GM18502 (cell line): Measurements from ENCODE around the gene IPO11.
"Not testable (repeated sequence)": the region's sequence is repeated elsewhere in the genome, so short reads cannot be mapped to it uniquely, and the experiment has no call there.

Experiments
- ATAC-seq: cut with Tn5 transposase; IDR thresholded peaks from one replicate; pipeline ENCODE4 v1.9.1; 2021; ENCODE audit warnings: mild to moderate bottlenecking; ENCODE audit not compliant: unreplicated experiment, poor library complexity

The IPO11 gene

GRCh38 chr5:62564101-62564500 is 151.5 kb downstream of the IPO11 start:
- ATAC-seq, result no peak

DNA sequence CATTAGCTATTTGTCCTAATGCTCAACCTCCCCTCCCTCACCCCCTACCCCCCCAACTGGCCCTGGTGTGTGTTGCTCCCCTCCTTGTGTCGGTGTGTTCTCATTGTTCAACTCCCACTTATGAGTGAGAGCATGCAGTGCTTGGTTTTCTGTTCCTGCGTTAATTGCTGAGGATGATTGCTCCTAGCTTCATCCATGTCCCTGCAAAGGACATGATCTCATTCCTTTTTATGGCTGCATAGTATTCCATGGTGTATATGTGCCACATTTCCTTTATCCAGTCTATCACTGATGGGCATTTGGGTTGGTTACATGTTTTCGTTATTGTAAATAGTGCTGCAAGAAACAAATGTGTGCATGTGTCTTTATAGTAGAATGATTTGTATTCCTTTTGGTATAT is 153.2 kb downstream of the IPO11 start:
- ATAC-seq, result not testable (repeated sequence)

GRCh38 chr5:62568143-62568542 is 155.6 kb downstream of the IPO11 start:
- ATAC-seq, result no peak

- ATAC-seq, result no peak
Measured at GRCh38 chr5:62568800-62569432, 156.4 kb downstream of the IPO11 start.

- no peak for ATAC-seq
Measured at GRCh38 chr5:62569470-62569869, 156.9 kb downstream of the IPO11 start.

- no peak for ATAC-seq
Measured at GRCh38 chr5:62572918-62573514, 160.5 kb downstream of the IPO11 start.

GRCh38 chr5:62574599-62574998 is 162.0 kb downstream of the IPO11 start:
- ATAC-seq, result peak; percentile 66

DNA sequence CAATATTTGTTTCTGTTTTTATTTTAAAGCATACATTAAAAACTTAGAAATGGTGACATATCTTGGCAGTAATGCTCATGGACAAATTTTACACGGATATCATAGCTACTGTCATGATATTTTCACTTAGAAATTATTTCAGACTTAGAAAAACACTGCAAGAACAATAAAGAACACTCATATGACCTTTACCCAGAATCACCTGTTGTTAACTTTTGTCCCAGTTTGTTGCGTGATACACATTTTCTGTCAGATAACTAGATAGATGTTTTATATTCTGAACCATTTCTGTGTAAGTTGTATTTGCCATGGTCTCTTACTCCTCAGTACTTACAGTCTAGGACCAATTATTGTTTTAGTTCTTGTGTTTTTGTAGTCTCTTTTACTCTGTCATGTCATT is 162.5 kb downstream of the IPO11 start:
- no peak for ATAC-seq

DNA sequence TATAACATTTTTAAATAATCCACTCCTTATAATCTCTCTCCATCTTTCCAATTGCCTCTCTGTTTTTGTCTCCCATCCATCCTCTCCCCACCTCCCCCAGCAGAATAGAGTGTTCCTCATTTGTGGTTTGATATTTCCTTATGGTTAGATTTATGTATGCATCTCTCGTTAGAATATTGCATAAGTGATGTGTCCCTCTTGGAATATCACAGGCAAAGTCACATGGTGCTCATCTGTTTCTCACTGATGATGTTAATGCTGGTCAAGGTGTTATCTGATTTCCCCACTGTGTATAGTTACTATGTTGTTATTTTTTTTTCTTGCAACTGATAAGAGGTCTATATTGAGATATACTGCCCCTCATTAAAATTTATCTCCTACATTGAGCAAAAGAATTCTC is 162.9 kb downstream of the IPO11 start:
- no peak for ATAC-seq

GRCh38 chr5:62576570-62577170 is 164.1 kb downstream of the IPO11 start:
- ATAC-seq, result no peak

GRCh38 chr5:62577488-62577887 is 164.9 kb downstream of the IPO11 start:
- ATAC-seq, result no peak

- ATAC-seq, result peak; percentile 89
Measured at GRCh38 chr5:62578540-62578939, 166.0 kb downstream of the IPO11 start, which contains the start of gene LRRC70. TSS of gene LRRC70 (plus strand) at chr5:62578819. CDS start at chr5:62579439, 620 bp downstream.

GRCh38 chr5:62579761-62580160 is 167.2 kb downstream of the IPO11 start:
- no peak for ATAC-seq

- ATAC-seq, result no peak
Measured at GRCh38 chr5:62581836-62582597, 169.5 kb downstream of the IPO11 start.

GRCh38 chr5:62584391-62584790 is 171.8 kb downstream of the IPO11 start:
- no peak for ATAC-seq

GRCh38 chr5:62585306-62585705 is 172.7 kb downstream of the IPO11 start:
- no peak for ATAC-seq

- ATAC-seq, result no peak
Measured at GRCh38 chr5:62585751-62586150, 173.2 kb downstream of the IPO11 start.

GRCh38 chr5:62587737-62588136 is 175.2 kb downstream of the IPO11 start:
- ATAC-seq, result no peak

DNA sequence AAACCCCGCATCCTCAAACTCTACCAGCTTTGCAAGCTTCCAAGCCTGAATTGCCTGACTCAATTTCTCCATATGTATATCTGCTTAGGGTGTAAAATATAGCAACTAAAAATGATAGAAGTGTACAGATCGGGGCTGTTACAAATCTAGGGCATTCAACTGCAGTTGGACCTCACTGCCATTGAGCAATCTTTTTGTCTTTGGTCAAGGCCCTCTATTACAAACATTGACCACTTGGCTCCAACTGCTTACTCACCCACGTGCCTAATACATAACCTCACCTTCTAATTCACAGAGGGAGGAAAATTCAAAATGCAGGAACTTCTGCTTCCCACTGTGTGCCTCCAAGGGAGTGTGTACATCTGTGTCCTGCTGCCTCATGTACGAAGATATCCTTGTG is 176.1 kb downstream of the IPO11 start:
- ATAC-seq, result no peak

- ATAC-seq, result no peak
Measured at GRCh38 chr5:62589504-62589903, 176.9 kb downstream of the IPO11 start.

DNA sequence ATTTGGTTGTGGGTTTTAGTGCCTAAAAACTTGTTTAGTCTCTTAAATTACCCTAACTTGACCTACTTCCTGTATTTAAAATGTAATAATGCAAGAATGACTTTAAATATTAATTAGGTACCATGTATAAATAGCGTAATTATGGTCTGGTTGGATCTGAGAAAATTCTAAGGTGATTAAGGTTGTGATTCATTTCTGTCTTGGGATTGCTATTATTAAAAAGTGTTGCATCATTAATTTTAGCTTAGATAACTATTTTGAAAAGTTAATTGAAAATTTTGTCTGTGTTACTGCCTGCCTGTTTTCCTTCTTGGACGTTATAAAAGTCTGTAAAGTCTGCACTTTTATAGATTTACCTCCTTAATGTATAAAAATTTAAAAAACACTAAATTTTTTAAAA is 177.8 kb downstream of the IPO11 start:
- no peak for ATAC-seq
